HG03354 (cell line): ENCODE data around the gene SNX30.
A peak's percentile ranks its signal among the peaks of the same experiment; 100 is the strongest.
"Not testable (repeated sequence)": the region's sequence is repeated elsewhere in the genome, so short reads cannot be mapped to it uniquely, and the experiment has no call there.

Experiments used
- ATAC-seq: cut with Tn5 transposase; IDR thresholded peaks from one replicate; pipeline ENCODE4 v1.9.1; 2021; ENCODE audit warnings: mild to moderate bottlenecking; ENCODE audit not compliant: unreplicated experiment, poor library complexity, severe bottlenecking

SNX30 gene

GRCh38 chr9:112750016-112750763 lies at the start of gene SNX30:
TSS of gene SNX30 (plus strand) at chr9:112750760. CDS start at chr9:112751002, 242 bp downstream.
- peak; percentile 85 for ATAC-seq

GRCh38 chr9:112703304-112703703 lies 47.3 kb upstream of the SNX30 start:
- ATAC-seq, result no peak

- ATAC-seq, result no peak
These were observed 44.7 kb upstream of the SNX30 start for GRCh38 chr9:112705768-112706427.

GRCh38 chr9:112711050-112711689 lies 39.4 kb upstream of the SNX30 start:
- ATAC-seq, result no peak

- no peak for ATAC-seq
These were observed 37.9 kb upstream of the SNX30 start for GRCh38 chr9:112712678-112713077.

- ATAC-seq, result peak; percentile 97
These were observed 32.8 kb upstream of the SNX30 start, which contains the start of gene INIP for GRCh38 chr9:112717661-112718331. TSS of gene INIP (minus strand) at chr9:112718117. CDS start at chr9:112716485, 1,632 bp downstream.

GRCh38 chr9:112719241-112719691 lies 31.3 kb upstream of the SNX30 start:
- ATAC-seq, result no peak

GRCh38 chr9:112719696-112720095 lies 30.9 kb upstream of the SNX30 start:
- no peak for ATAC-seq

GRCh38 chr9:112720113-112720780 lies 30.3 kb upstream of the SNX30 start:
- ATAC-seq, result no peak

GRCh38 chr9:112722749-112723148 lies 27.8 kb upstream of the SNX30 start:
- not testable (repeated sequence) for ATAC-seq

GRCh38 chr9:112725961-112726360 lies 24.6 kb upstream of the SNX30 start:
- ATAC-seq, result no peak

GRCh38 chr9:112726428-112726827 lies 24.1 kb upstream of the SNX30 start:
- ATAC-seq, result peak; percentile 52

- no peak for ATAC-seq
These were observed 22.2 kb upstream of the SNX30 start for GRCh38 chr9:112728401-112728800.

- no peak for ATAC-seq
These were observed 18.6 kb upstream of the SNX30 start for GRCh38 chr9:112731971-112732370.

GRCh38 chr9:112734892-112735291 lies 15.7 kb upstream of the SNX30 start:
- no peak for ATAC-seq

GRCh38 chr9:112743216-112743836 lies 7.2 kb upstream of the SNX30 start:
- ATAC-seq, result no peak

GRCh38 chr9:112744177-112744576 lies 6.4 kb upstream of the SNX30 start:
- no peak for ATAC-seq

- no peak for ATAC-seq
These were observed 3.5 kb upstream of the SNX30 start for GRCh38 chr9:112747094-112747493.

GRCh38 chr9:112750764-112751055 lies 150 bp downstream of the SNX30 start:
- ATAC-seq, result no peak
